Urothelium cell line (cell line): Measurements from ENCODE around the gene SEMA7A.

ENCODE experiments used
- DNase-seq: peaks from one replicate; pipeline ENCODE4 v3.0.0; 2011; ENCODE audit warnings: low spot score, mixed read lengths
- FAIRE-seq: peaks from 2 replicates; lab custom pipeline; 2011; peaks lifted over from hg19 to GRCh38; lab: Jason Lieb, UNC

SEMA7A gene

DNA sequence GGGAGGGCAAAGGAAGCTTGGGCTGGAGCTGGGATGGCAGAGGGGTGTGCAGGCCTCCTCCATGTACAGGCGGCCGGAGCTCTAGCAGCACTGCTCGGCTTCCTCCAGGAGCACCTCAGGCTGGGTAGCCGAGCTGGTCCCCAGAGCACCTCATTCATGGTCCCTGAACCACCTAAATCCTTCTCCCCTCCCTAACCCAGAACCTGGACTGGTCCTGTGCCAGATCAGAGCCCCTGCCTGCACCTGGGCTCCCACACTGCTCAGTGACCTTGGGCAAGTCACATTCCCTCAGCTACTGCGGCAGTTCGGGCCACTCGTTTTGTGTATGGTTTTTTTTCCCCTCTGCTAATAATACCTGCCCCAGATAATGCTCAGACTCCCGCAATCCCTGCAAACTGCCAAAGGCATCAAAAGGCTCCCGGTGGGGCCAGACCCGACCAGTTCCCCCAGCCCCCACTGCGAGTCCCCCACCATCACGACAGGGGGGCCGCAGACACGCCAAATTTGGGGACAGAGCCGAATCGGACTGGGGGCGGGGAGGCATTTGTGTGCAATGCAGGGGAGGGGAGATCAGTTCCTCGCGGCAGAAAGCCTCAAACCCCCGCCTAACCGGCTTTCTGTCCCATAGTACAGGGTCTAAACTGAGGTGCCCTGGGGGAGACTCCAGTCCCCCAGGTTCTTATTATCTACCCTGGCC is 1.3 kb downstream of the SEMA7A start:
- no peak for FAIRE-seq

DNA sequence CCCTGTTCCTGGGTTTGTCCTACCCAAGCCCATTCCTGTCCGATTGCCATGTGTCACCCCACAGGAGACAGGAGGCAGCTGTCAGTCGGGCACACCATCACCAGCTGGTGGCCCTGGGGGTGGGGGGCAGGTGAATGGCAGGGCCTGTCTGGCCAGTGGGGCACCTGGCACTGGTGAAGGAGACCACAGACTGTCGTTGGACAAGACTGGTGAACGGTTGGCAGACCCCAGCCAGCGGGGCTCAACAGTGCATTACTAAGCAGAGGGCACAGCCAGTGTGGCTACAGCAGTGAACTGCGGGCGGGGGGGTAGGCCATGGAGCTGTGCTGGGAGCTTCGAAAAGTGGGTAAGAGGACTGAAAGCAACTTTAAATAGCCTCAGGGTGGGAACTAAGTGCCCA is 2.1 kb downstream of the SEMA7A start:
- FAIRE-seq, result no peak
- DNase-seq, result no peak

More for the DNA sequence above, 1.3 kb downstream of the SEMA7A start:
- no peak for DNase-seq

DNA sequence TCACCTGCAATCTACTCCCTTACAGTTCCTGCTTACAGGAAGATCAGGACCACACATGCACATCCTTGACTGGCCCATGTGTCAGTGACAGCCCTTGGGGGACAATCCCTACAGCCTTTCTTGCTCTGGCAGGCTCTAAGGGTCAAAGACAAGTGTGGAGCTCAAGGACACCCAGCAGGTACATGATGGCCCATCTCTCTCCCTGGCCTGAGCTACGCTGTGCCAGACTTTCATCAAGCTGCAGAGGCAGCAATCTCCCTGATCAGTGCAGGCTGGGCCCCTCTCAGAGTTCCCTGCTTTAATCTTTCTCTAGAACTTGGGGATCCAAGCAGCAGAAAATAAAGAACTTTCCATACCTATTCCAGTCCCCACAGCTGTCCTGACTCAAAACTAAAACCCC is 2.6 kb downstream of the SEMA7A start:
- DNase-seq, result no peak

DNA sequence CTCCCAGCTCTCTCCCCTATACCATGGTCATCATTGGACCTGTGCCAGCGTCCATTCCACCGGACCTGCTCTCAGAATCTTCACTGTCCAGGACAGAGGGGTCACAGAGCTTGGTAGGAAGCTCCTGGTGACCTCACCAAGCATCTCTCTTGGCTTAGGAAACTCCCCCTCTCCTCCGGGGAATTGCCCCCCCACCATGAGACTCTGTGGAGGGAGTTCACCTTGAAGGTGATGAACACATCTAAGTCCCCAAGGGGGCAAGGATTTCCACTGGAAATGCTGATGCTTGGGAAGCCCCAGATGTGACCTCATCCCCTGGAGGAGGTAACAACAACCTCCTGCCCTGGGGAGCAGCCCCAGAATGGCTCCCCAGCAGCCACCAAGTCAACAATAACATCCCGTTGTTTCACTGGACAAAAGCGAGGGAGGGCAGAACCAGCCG is 3.2 kb downstream of the SEMA7A start:
- no peak for DNase-seq
- no peak for FAIRE-seq

More for the DNA sequence above, 2.6 kb downstream of the SEMA7A start:
- FAIRE-seq, result no peak

DNA sequence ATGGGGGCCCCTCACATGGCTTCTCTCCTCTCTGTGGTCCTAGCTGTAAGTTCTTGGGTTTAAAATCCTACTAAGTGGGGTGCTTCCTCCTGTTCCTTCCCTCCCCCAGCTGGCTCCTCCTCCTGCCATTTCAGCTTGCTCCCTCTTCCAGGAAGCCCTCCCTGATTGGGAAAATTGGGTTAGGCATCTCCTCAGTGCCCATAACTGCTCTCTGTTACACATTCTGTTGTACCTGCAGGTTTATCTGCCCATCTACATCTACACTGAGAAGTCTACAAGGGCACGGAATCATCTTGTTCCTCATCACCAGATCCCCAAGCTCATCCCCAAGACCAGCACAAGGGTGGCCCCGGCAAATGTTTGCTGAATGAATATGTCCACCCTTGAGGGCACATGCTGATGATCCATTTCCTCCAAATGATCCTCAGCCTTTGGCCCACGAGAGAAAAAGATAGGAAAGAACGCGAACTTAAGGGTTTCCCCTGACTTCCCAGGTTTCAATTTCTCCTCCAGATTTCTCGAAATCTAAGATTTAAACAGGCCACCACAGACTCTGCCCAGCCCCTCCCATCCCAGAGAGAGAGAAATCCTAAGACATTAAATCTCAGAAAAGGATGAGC is 3.9 kb downstream of the SEMA7A start:
- no peak for FAIRE-seq
- no peak for DNase-seq

DNA sequence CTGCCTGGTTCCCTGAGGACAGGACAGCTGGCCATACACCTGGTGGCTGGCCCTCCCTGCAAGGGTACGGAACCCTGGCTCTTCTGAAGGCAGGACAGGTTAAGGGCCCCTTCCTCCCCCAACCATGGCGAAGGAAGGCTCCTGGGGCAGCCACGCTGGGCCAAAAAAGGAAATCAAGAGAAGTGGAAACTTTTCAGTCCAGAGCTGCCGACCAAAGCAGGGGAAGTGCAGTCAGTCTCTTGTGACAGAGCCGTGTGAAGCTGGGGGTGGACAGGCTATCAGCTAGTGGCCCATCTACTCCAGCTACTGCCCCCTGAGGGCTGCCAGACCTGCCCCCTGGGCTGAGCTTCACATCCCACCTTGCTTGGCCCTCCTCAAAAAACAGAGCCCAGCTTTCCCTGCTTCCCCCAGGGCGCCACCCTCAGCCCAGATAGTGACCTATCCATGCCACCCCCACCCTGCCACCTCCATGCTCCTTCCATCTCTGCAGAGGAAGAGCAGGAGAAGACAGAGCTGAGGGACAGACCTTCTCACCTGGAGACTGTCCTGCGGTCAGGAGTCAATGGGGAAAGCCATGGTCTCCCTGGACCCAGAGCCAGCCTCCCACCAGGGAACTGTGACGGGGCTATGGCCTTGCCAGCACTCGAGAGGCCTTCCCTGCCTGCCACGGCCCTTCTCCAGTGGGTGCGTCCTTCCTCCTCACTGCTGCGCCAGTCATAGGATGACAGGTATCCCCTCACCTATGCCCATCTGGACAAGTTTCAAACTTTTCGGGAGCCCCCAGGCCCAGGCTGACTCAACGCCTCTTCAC is 4.6 kb downstream of the SEMA7A start:
- DNase-seq (no peak), FAIRE-seq (no peak)

DNA sequence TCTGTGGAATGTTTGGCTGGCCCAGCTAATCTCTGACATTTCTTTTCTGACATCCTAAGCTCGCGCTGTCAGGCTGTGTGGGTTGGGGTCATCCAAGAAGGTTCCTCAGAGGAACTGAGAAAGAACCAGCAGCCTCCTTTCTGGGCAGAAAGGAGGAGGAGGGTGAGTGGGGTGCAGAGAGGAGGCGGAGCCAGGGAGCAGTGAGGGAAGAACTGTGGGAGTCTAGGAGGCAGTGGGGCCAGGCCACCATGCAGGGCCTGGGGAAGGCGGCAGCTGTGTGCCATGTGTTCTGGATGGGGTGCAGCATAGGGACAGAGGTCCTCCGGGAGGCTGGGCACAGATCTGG is 5.3 kb downstream of the SEMA7A start:
- no peak for FAIRE-seq
- DNase-seq, result no peak

DNA sequence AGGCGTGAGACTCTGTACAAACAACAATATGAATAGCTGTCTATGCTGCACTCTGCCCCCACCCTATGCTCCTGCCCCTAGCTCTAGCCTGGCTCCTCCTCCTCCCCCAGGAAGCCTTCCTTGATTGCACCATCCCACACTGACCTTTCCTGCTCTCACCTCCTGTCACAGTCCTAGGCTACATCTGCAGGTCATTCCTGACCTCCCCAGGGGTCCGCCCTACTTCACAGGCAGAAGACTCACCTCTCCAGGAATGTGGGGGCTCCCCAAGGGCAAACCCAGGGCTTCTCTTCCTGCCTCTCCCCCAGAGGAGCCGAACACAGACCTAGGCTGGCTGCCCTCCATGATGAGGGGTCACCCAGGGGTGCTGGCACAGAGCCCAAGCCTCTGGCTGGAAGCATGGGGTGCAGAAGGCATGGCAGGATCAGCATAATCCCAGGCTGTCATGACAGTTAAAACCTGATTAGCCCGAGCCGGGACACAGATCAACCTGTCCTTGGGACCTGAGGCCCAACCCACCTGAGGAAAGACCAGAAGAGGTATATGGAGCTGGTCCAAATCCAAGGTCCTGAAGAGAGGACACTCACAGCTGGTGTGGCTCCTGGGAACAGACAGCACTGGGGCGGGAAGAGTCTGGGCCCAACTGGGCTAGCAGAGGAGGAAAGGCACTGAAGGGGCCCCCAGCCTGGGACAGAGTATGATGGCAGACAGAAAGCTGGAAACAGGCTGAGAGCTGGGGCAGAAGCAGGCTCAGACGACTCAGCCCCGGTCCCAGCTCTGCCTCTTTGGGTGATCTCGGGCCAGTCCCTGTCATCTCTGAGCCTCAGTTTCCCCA is 5.9 kb downstream of the SEMA7A start:
- no peak for FAIRE-seq
- DNase-seq, result no peak

DNA sequence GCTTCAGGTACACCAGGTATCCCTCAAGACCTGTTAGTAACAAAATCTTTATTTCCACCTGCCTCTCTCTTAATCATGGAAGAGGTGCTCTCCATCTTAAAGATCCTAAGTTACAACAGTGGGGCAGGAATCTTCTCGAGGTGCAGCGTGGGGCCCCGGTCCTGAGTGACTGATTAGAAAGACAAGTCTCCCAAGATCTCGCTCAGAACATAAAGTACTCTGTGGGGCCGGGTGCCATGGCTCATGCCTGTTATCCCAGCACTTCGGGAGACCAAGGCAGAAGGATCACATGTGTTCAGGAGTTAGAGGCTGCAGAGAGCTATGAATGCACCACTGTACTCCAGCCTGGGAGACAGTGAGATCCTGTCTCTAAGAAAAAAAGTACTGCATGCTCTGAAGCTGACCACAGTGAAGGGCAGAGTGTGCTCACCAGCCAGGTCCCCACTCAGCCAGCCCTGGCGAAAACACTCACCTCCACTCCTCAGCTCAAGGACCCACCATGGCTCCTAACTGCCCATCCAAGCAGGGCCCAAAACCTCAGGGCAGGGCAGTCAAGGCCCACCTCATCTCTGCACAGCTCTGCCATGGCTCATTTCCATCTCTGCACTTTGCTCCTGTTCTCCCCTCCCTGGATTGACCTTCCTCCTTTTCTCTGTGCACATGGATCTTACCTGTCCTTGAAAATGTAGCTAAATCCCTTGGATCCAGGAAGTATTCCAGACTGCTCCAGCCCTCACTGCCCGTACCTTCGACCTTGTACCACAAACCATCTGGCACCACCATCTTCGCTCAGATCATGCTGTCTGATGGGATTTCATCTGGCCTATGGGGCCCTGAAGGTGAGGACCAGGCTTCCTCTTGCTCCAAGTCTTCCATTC is 7.1 kb downstream of the SEMA7A start:
- no peak for FAIRE-seq
- no peak for DNase-seq

DNA sequence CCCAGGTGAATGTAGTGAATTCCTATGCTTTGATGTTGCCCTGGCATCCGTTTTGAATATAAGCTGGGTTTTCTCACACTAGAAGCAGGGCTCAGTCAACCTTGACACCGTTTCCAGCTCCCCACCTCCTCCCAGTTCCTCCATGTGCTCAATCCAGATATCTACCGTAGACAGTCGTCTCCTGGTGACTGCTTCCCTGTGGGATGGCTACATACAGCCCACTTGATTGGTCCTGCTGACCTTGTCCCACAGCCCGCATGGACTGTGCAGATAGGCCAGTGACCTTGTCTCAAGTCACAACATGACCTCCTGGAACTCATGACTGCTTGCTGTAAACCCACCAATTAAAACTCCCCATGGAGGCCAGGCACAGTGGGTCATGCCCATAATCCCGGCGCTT is 8.1 kb downstream of the SEMA7A start:
- DNase-seq, result no peak
- no peak for FAIRE-seq

DNA sequence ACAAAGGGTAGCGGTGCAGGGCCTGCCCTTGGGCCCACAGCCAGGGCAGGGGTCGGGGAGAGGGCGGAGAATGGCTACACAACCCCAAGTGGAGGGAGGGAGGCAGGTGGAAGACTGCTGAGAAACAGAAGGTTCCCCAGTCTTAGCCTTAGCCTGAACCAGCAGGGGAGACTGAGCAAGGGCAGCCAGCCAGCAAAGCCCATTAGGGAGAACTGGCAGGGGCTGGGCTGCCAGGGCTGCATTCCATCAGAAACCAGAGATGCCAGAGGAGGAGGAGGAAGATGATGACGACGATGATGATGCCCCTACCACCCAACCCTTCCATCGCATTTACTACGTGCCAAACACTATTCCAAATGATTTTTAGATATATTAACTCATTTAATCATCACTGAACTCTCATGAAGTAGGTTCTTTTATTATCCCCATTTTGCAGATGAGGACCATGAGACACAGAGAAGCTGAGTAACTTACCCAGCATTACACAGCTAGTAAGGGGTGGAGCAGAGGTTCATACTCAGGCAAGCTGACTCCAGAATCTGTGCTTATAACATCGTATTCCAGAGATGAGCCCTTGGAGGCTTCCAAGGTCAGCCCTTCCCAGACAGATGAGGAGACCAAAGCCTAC is 8.7 kb downstream of the SEMA7A start:
- DNase-seq (no peak), FAIRE-seq (no peak)

DNA sequence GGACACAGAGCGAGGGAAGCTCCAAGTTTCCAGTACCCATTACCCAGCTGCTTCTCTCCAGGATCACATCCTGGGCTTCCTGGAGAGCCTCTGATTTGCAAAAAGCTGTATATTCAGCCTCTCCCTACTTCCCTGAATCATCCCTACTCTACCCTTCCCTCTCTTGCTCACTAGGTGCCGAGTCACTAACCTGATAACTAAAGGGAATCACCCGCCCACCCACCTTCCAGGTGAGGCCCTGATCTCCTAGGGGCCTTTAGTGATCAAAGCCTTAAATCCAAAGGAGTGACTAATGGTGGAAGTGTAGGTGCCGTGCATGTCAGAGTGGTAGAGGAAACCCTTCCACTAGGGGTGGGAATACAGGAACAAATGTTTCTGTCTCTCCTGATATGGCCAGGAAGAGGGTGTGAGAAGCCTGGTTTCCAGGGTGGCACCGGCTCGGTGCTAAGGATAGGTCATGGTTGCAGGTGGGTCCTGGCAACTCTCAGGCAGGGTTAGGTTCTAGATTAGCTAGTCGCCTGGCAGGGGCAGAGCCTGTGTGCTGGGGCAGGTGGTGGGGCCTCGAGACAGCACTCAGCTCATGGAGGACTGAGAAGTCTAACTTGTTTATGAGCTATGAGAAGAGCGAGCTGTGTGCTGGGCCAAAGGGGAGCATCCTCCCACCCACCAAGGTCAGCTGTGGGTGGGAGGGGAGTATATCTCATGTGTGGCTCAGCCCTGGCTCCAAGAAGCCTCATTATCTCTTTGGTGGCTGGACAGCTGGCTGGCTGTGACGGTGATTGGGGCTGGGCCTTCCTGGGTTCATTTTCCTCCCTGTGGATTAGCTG is 10.1 kb downstream of the SEMA7A start:
- FAIRE-seq, result no peak

DNA sequence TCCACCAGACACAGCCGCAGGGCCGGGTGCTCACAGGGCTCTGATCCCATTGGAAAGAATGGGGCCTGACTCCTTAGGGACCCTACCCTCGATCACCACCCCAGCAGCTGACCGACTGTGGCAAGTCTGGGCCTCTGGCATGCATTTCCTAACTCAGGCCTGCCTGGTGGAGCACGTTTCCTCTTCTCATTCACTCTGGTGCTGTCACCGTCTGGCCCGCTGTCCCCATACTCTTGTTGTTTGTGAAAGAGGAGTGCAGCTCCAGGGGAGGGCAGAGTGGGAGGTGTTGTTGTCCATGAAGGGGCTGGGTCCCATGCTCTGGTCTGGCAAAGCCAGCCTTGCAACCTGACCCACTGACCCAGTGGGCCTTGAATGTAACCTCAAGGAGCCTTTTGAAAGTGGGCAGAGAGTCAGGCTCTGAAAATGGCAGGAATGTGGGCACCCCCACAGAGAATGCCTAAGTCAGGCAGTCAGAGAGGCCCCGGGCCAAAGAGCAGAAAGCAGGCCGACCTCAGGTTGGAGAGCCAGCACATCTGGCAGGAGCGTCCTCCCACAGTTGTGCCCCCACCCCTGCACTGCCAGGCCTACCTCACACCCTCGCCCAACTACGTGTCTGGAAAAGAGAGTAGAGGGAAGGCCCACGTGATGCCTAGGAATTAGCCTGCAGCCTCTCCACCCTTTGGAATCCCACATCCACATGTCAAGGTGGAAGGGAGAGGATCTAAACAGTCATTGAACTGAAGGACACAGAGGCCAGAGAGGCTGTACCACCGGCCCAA is 10.9 kb downstream of the SEMA7A start:
- no peak for FAIRE-seq
- DNase-seq, result peak; percentile 65

More for the DNA sequence above, 10.1 kb downstream of the SEMA7A start:
- DNase-seq, result no peak

DNA sequence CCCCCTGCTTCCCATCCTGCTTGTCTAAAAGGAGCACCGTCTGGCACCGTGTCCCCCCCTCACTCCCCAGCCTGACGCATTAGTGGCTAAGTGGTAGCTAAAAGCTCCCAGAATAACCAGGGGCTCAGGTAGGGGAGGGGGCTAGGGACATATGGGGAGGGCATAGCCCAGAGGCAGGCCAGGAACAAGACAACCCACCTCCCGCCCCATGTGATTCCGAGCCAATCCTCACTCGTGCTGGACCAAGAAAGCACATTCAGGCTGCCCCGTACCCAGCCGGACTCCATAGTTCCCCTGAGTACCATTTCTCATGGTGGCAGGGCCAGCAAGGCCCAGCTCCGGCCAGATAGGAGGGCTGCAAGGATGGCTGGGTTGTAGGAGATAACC is 11.5 kb downstream of the SEMA7A start:
- FAIRE-seq (no peak), DNase-seq (no peak)

DNA sequence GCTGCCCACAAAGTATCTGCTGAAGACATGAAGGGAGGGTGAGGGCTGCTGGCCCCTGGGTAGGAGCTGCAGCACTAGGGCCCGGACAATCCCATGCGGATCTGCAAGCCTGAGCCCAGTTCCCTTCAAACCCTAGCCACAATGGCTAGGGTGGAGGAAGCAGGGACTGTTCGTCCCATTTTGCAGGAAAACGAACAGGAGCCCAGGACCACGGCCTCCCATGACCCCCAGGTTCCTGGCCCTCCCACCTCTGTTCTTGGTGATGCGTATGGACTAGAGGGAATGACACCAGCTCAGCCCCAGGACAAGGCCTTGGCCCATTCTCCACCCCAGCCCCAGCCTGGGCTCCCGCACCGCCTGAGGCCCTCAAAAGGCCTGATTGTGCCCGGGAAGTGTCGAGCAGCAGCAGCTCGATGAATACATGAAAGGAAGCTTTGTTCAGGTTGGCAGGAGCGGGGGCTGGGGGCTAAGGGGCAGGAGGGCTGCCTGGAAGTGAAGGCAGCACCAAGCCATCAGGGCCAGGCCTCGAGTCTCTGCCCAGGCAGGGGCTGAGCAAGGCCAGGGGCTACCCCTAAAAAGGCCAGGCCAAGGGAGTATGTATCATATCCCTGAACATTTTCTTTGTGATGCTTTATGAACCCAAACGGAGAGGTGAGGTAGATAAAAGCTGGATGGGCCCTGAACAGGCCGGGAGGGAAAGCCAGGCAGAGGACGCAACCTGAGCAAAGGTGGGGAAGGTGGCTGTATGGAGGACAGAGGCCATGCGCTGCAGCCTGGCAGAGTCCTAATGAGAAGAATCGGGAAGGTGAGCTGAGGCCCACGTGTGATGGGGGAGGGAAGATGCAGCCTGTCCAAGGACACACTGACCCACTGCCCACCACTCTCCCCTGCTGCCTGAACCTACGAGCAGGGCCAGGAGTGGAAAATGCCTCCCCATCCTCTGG is 12.2 kb downstream of the SEMA7A start:
- FAIRE-seq (no peak), DNase-seq (no peak)

DNA sequence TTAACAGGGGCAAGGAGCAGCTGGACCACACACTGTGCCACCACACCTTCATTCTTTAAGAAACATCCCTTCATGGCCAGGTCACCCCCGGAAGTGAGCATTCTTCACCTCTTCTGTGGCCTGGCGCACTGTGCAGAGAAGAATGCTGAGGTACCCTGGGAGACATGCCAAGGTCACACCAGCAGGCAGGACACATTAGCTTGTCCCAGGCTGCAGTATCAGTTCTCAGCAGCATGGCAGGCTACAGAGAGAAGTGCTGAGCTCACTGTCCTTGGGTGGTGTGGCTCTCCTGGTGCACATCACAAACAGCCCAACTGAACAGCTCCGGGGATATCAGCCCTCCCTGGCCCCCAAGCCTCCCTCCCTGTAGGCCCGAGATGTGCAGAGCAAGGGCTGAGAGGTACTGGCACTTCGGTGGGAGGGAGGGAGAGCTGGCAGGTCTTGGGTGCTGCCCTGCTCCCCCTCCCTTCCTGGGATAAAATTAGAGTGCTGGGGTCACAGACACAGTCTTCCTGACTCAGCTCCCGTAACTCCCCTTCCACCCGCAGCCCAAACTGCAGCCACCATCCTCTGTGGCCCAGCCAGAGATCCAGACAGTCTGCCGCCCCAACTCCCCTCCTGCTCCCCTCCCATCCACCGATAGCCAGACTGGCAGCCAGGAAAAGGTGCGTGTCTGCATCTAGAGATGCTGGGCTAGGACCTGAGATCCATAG is 13.4 kb downstream of the SEMA7A start:
- FAIRE-seq (no peak), DNase-seq (peak; percentile 49)
